PC-9 (cell line): ENCODE results near the gene SNRNP35. TPM values are rescaled to one million over a fixed set of nuclear protein-coding genes. Genes with fewer than 3 reads are reported as not detected.

ENCODE experiments used
- BruUV-seq: library from RNA; stranded (reverse); fragments of 400-500 nt; replicated peaks from 2 replicates; lab custom pipeline; 2021; lab: Mats Ljungman, UMichigan
- CTCF ChIA-PET: fragments of 300-600 bp; sonication (Branson Sonifier 250); formaldehyde crosslinking; loops from one replicate; lab custom pipeline; 2022; ENCODE audit warnings: antibody characterized with exemption; lab: Charles Lee
- POLR2A ChIA-PET: fragments of 300-600 bp; sonication (Branson Sonifier 250); formaldehyde crosslinking; loops from one replicate; lab custom pipeline; 2022; ENCODE audit warnings: antibody characterized with exemption; ENCODE audit not compliant: unreplicated experiment; lab: Charles Lee
- DNase-seq, 2 experiments: peaks; one replicate each; pipeline versions ENCODE4 v3.0.0 to v3.0.0-alpha.2; 2015 to 2022; ENCODE audit warnings: mixed read lengths in 1 of 2
- H2AFZ ChIP-seq: fragments of 200-600 bp; sonication (generic); 2 replicates; pipeline ENCODE4 v1.8.1; 2017; ENCODE audit warnings: antibody characterized with exemption
- H3F3A ChIP-seq: fragments of 200-600 bp; sonication (generic); 2 replicates; pipeline ENCODE4 v1.8.1; 2017; ENCODE audit warnings: antibody characterized with exemption, mild to moderate bottlenecking, low read depth; ENCODE audit not compliant: insufficient read depth
- H3K27ac ChIP-seq: fragments of 200-600 bp; sonication (generic); 2 replicates; pipeline ENCODE4 v1.6.1; 2016; ENCODE audit warnings: mixed run types
- H3K27me3 ChIP-seq: fragments of 200-600 bp; sonication (generic); 2 replicates; pipeline ENCODE4 v1.6.1; 2016; ENCODE audit warnings: low read depth, mixed run types; ENCODE audit not compliant: insufficient read depth
- H3K36me3 ChIP-seq: fragments of 200-600 bp; sonication (generic); 2 replicates; pipeline ENCODE4 v1.6.1; 2016; ENCODE audit warnings: low read depth, mixed run types
- H3K4me1 ChIP-seq: fragments of 200-600 bp; sonication (generic); replicated peaks from 2 replicates; pipeline ENCODE4 v1.6.1; 2016; ENCODE audit warnings: mixed run types; ENCODE audit not compliant: insufficient read depth
- H3K4me2 ChIP-seq: fragments of 200-600 bp; sonication (generic); 2 replicates; pipeline ENCODE4 v1.6.1; 2017; ENCODE audit warnings: mixed run types
- H3K4me3 ChIP-seq: fragments of 200-600 bp; sonication (generic); 2 replicates; pipeline ENCODE4 v1.6.1; 2016; ENCODE audit warnings: mixed run types
- H3K79me2 ChIP-seq: fragments of 200-600 bp; sonication (generic); 2 replicates; pipeline ENCODE4 v1.6.1; 2017; ENCODE audit warnings: low read depth, mixed run types
- H3K9me2 ChIP-seq: fragments of 200-600 bp; sonication (generic); 2 replicates; pipeline ENCODE4 v1.8.1; 2017; ENCODE audit warnings: mild to moderate bottlenecking; ENCODE audit not compliant: insufficient read depth
- H3K9me3 ChIP-seq: fragments of 200-600 bp; sonication (generic); 2 replicates; pipeline ENCODE4 v1.8.1; 2016; ENCODE audit warnings: low read depth; ENCODE audit not compliant: insufficient read depth
- H4K20me1 ChIP-seq: fragments of 200-600 bp; sonication (generic); 2 replicates; pipeline ENCODE4 v1.8.1; 2017; ENCODE audit not compliant: insufficient read depth
- CTCF ChIP-seq: fragments of 200-600 bp; sonication (generic); conservative IDR thresholded peaks from 2 replicates; pipeline ENCODE4 v1.6.1; 2017; ENCODE audit warnings: mixed run types, antibody characterized with exemption, mild to moderate bottlenecking, moderate library complexity
- EZH2 ChIP-seq: fragments of 200-600 bp; sonication (generic); IDR thresholded peaks from 2 replicates; pipeline ENCODE4 v1.8.0; 2017; ENCODE audit warnings: antibody characterized with exemption, low read depth
- intact Hi-C: fragments of 100-400 bp; cut with micrococcal nuclease; formaldehyde crosslinking; loops from one replicate; pipeline ENCODE4 v1.10.0; 2022; ENCODE audit not compliant: unreplicated experiment
- total RNA-seq: library from RNA; stranded (reverse); gene quantifications from 2 replicates; pipeline ENCODE4 v1.2.3, GENCODE V29; 2021

SNRNP35 gene
- total RNA-seq, 1 experiment from 2014 or later: 24.3 TPM

GRCh38 chr12:123410041-123410412 is 47.9 kb upstream of the SNRNP35 start:
- no peaks in the 10 kb centered on the region for H3K27me3 ChIP-seq
- CTCF ChIA-PET: interaction anchor here (0.6 kb wide), 1 partner anchor 38 kb away, joined by 7 read pairs; no protein-coding TSS in a partner anchor
- TF ChIP-seq CTCF: no peak
- TF ChIP-seq EZH2: no peak
- no peak for DNase-seq
- H3K79me2 ChIP-seq: no peaks in the 10 kb centered on the region
- H3K36me3 ChIP-seq: no peaks in the 10 kb centered on the region
- no peak overlapping the region for H3K4me3 ChIP-seq
- intact Hi-C loops: no loop called here
- H3K27ac ChIP-seq: no peak overlapping the region
- H3K4me1 ChIP-seq: no peaks in the 10 kb centered on the region
- H3F3A ChIP-seq: peaks cover 8% of the 10 kb centered on the region; the same call in 1 of the 2 replicates
- no peak overlapping the region for H3K4me2 ChIP-seq
- POLR2A ChIA-PET: no interaction called here
- H3K9me3 ChIP-seq: no peaks in the 10 kb centered on the region
- no peak overlapping the region for H2AFZ ChIP-seq
- no TSS peak for BruUV-seq
- no peaks in the 10 kb centered on the region for H3K9me2 ChIP-seq
- H4K20me1 ChIP-seq: no peaks in the 10 kb centered on the region

DNA sequence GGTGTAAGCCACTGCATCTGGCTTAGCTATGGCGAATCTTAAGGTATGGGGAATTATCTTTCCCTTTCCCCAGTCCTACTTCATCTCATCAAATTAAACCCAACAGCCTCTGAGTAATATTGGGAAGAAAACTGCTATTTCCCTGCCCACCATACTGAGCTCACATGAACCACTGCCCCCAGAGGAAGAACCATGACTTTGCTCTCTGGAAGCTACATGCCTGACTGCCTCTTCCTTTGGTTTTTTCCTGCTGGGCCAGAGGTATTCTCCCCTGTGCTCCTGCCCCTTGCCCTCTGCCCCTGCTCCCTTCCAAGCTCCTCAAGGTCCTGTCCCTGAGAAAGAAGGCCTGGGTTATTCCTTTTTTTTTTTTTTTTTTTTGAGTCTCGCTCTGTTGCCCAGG is 36.6 kb upstream of the SNRNP35 start:
- H3K27ac ChIP-seq: no peak overlapping the region
- no peaks in the 10 kb centered on the region for H3K9me2 ChIP-seq
- H3F3A ChIP-seq: no peaks in the 10 kb centered on the region
- H3K4me3 ChIP-seq: no peak overlapping the region
- intact Hi-C loops: no loop called here
- BruUV-seq: no TSS peak
- CTCF ChIA-PET: interaction anchor here (0.6 kb wide), 1 partner anchor 26 kb away, joined by 3 read pairs; no protein-coding TSS in a partner anchor
- H3K4me1 ChIP-seq: no peaks in the 10 kb centered on the region
- no peaks in the 10 kb centered on the region for H3K27me3 ChIP-seq
- DNase-seq: no peak
- no peak overlapping the region for H2AFZ ChIP-seq
- TF ChIP-seq EZH2: no peak
- TF ChIP-seq CTCF: no peak
- POLR2A ChIA-PET: no interaction called here
- H3K4me2 ChIP-seq: no peak overlapping the region
- H4K20me1 ChIP-seq: no peaks in the 10 kb centered on the region
- no peaks in the 10 kb centered on the region for H3K9me3 ChIP-seq
- no peaks in the 10 kb centered on the region for H3K36me3 ChIP-seq
- no peaks in the 10 kb centered on the region for H3K79me2 ChIP-seq

DNA sequence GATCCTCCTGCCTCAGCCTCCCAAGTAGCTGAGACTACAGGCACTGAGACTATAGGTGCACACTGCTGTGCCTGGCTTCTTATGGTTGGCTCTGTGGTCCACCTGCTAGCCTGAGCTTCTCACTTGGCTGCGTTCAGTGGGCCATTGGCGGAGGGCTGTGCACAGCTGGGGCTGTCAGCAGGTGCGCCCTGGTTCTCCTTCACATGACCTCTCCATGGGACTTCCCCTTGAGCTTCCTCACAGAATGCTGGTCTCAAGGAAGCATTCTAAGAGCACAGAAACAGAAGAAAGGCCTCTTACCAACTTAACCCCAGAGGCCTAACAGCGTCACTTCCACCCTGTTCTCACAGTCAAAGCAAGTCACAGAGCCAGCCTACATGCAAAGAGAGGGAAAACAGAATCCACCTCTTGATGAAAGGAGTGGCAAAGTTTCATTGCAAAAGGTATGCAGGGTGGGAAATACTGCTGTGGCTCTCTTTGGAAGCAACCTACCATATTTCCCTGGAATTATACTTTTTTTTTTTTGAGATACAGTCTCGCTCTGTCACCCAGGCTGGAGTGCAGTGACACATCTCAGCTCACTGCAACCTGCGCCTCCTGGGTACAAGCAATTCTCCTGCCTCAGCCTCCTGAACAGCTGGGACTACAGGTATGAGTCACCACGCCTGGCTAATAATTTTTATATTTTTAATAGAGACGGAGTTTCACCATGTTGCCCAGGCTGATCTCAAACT is 30.7 kb upstream of the SNRNP35 start:
- H3K27ac ChIP-seq: no peak overlapping the region
- POLR2A ChIA-PET: interaction anchor here (0.5 kb wide), 1 partner anchor 17 kb away, joined by 3 read pairs; no protein-coding TSS in a partner anchor

More for the DNA sequence above, 30.7 kb upstream of the SNRNP35 start:
- H3K36me3 ChIP-seq: no peaks in the 10 kb centered on the region
- CTCF ChIA-PET: no interaction called here
- no peaks in the 10 kb centered on the region for H3K9me2 ChIP-seq
- no peaks in the 10 kb centered on the region for H4K20me1 ChIP-seq
- H3K9me3 ChIP-seq: no peaks in the 10 kb centered on the region
- H2AFZ ChIP-seq: no peak overlapping the region
- H3K4me2 ChIP-seq: no peak overlapping the region
- no peak for TF ChIP-seq CTCF
- TF ChIP-seq EZH2: no peak
- no peak for DNase-seq
- intact Hi-C loops: no loop called here
- no peaks in the 10 kb centered on the region for H3K79me2 ChIP-seq
- H3K4me1 ChIP-seq: no peaks in the 10 kb centered on the region
- no peak overlapping the region for H3K4me3 ChIP-seq
- BruUV-seq: no TSS peak
- no peaks in the 10 kb centered on the region for H3K27me3 ChIP-seq
- H3F3A ChIP-seq: no peaks in the 10 kb centered on the region
